Measurements from ENCODE around the gene CHRNA7. TPM values are rescaled to one million over a fixed set of nuclear protein-coding genes. Genes with fewer than 3 reads are reported as not detected.
"Not testable (repeated sequence)": the region's sequence is repeated elsewhere in the genome, so short reads cannot be mapped to it uniquely, and the experiment has no call there.

The CHRNA7 gene
- polyA plus RNA-seq, 2 of the 4 experiments (the other 2 are of a cell fraction) = 1.3 to 1.4 TPM

GRCh38 chr15:32198938-32199337 lies 168.6 kb downstream of the CHRNA7 start:
- H3K4me2 ChIP-seq; H3K4me1 ChIP-seq; H3K27ac ChIP-seq; POLR2A ChIA-PET; DNase-seq (ENCODE audit: low read depth in 1 of 2, low spot score in 1 of 2); H3K9me3 ChIP-seq; CTCF ChIA-PET; H3K4me3 ChIP-seq: not testable (repeated sequence)
- FAIRE-seq = peak; percentile 36
- WGBS (ENCODE audit: missing lambda C conversion rate) = 50% methylated on average over 1 of the region's 5 CpGs
- ATAC-seq = 0 out of 6 replicates have a peak, but pooled peaks of 1 of the 2 experiments have one; percentile 37

GRCh38 chr15:32209081-32209480 lies 178.8 kb downstream of the CHRNA7 start:
- H3K27ac ChIP-seq; CTCF ChIA-PET; H3K4me2 ChIP-seq; ATAC-seq; H3K4me3 ChIP-seq; DNase-seq (ENCODE audit: low read depth in 1 of 2, low spot score in 1 of 2); H3K9me3 ChIP-seq; H3K4me1 ChIP-seq; POLR2A ChIA-PET: not testable (repeated sequence)
- WGBS (ENCODE audit: missing lambda C conversion rate) = no CpG with 5 or more reads among the region's 5 CpGs
- peak; percentile 43 for FAIRE-seq

DNA sequence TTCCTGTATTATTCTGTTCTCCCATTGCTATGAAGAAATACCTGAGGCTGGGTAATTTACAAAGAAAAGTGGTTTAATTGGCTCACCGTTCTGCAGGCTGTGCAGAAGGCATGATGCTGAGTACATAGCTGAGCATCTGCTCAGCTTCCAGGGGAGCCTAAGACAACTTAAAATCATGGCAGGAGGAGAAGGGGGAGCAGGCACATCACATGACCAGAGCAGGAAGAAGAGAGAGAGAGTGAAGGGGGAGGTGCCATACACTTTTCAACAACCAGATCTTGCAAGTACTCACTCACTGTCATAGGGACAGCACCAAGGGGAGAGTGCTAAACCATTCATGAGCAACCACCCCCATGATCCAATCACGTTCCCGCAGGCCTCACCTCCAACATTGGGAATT lies 188.4 kb downstream of the CHRNA7 start:
- FAIRE-seq (no peak), DNase-seq (ENCODE audit: low read depth in 1 of 2, low spot score in 1 of 2) (no peak), ATAC-seq (no peak)
- Histone ChIP-seq H3K4me1 (no peaks in the 10 kb centered on the region), H3K9me3 (0 out of 3 replicates have a peak, but pooled peaks cover 2% of the 10 kb centered on the region), H3K4me3 (no peak overlapping the region), H3K4me2 (no peak overlapping the region), H3K27ac (no peak overlapping the region)
- POLR2A ChIA-PET = no interaction called here
- WGBS (ENCODE audit: missing lambda C conversion rate) = 2% methylated on average over 3 of the region's 3 CpGs
- TF ChIP-seq EHF (CRISPR knock-in tag; IDR thresholded peaks at IDR 0.05) = no peak
- TF ChIP-seq FOSB (CRISPR knock-in tag; IDR thresholded peaks at IDR 0.05) = no peak
- no peak for TF ChIP-seq ZNF302 (CRISPR knock-in tag; IDR thresholded peaks at IDR 0.05)
- no peak for TF ChIP-seq ZSCAN20 (CRISPR knock-in tag; IDR thresholded peaks at IDR 0.05)
- no peak for TF ChIP-seq ESRRA (IDR thresholded peaks at IDR 0.05; ENCODE audit: borderline replicate concordance, low read length)
- no peak for TF ChIP-seq HOXB13 (CRISPR knock-in tag; IDR thresholded peaks at IDR 0.05; ENCODE audit: low read depth)
- no peak for TF ChIP-seq EHMT2 (IDR thresholded peaks at IDR 0.05; ENCODE audit: low read depth)
- TF ChIP-seq CHD4 (IDR thresholded peaks at IDR 0.05; ENCODE audit: borderline replicate concordance) = no peak
- TF ChIP-seq, protein P1, sequence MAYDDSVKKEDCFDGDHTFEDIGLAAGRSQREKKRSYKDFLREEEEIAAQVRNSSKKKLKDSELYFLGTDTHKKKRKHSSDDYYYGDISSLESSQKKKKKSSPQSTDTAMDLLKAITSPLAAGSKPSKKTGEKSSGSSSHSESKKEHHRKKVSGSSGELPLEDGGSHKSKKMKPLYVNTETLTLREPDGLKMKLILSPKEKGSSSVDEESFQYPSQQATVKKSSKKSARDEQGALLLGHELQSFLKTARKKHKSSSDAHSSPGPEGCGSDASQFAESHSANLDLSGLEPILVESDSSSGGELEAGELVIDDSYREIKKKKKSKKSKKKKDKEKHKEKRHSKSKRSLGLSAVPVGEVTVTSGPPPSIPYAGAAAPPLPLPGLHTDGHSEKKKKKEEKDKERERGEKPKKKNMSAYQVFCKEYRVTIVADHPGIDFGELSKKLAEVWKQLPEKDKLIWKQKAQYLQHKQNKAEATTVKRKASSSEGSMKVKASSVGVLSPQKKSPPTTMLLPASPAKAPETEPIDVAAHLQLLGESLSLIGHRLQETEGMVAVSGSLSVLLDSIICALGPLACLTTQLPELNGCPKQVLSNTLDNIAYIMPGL (CRISPR knock-in tag; IDR thresholded peaks at IDR 0.05; ENCODE audit: borderline replicate concordance) = no peak
- TF ChIP-seq ZFP36 (IDR thresholded peaks at IDR 0.05; ENCODE audit: borderline replicate concordance, partially characterized antibody) = no peak
- TF ChIP-seq HOXA7 (CRISPR knock-in tag; IDR thresholded peaks at IDR 0.05) = no peak
- no peak for TF ChIP-seq NFE2L2 (conservative IDR thresholded peaks at IDR 0.05; ENCODE audit: low read length)
- TF ChIP-seq, protein P2, sequence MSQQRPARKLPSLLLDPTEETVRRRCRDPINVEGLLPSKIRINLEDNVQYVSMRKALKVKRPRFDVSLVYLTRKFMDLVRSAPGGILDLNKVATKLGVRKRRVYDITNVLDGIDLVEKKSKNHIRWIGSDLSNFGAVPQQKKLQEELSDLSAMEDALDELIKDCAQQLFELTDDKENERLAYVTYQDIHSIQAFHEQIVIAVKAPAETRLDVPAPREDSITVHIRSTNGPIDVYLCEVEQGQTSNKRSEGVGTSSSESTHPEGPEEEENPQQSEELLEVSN (IDR thresholded peaks at IDR 0.05; ENCODE audit: borderline replicate concordance, low read depth) = no peak
- TF ChIP-seq, protein P3, sequence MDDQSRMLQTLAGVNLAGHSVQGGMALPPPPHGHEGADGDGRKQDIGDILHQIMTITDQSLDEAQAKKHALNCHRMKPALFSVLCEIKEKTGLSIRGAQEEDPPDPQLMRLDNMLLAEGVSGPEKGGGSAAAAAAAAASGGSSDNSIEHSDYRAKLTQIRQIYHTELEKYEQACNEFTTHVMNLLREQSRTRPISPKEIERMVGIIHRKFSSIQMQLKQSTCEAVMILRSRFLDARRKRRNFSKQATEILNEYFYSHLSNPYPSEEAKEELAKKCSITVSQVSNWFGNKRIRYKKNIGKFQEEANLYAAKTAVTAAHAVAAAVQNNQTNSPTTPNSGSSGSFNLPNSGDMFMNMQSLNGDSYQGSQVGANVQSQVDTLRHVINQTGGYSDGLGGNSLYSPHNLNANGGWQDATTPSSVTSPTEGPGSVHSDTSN (IDR thresholded peaks at IDR 0.05) = no peak
- no peak for TF ChIP-seq SREBF2 (IDR thresholded peaks at IDR 0.05)
- no peak for TF ChIP-seq KDM5A (IDR thresholded peaks at IDR 0.05)
- TF ChIP-seq, protein P4, sequence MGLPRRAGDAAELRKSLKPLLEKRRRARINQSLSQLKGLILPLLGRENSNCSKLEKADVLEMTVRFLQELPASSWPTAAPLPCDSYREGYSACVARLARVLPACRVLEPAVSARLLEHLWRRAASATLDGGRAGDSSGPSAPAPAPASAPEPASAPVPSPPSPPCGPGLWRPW (IDR thresholded peaks at IDR 0.05) = no peak
- CTCF ChIA-PET = no interaction called here

Small RNAs within 50 kb of the gene (small RNA-seq; reads per million reads assigned to genes)
- gene RF00019 = 0 reads per million in 6 experiments

Other genes with a start within 250 kb of the CHRNA7 start
- gene OTUD7A, start 159.8 kb upstream of the CHRNA7 start, polyA plus RNA-seq (2011; rRNA removed) = 0.26 and 0.34 TPM in 2 replicates
- 0.17 to 0.33 TPM (median 0.27 TPM) in 3 replicates for gene OTUD7A, start 159.8 kb upstream of the CHRNA7 start, polyA plus RNA-seq (2017; fragmentation: RNase III; extraction: RNeasy Plus Mini Kit Qiagen cat#74134 plus additional on column Dnase treatment)